SIG-M5 treated with dmso at 0.1 percent for 504 hours (cell line): ENCODE data around the gene SLC38A1.

ENCODE experiments used
- DNase-seq: peaks from one replicate; lab custom pipeline; 2025; ENCODE audit not compliant: unreplicated experiment; lab: John Stamatoyannopoulos, UW

The SLC38A1 gene

GRCh38 chr12:46144433-46144832, 124.4 kb downstream of the SLC38A1 start:
- DNase-seq: no peak

- no peak for DNase-seq
Observed at GRCh38 chr12:46136249-46136648, 132.6 kb downstream of the SLC38A1 start.

- no peak for DNase-seq
Observed at GRCh38 chr12:46135750-46136149, 133.1 kb downstream of the SLC38A1 start.

- DNase-seq: no peak
Observed at GRCh38 chr12:46134852-46135251, 134.0 kb downstream of the SLC38A1 start.

GRCh38 chr12:46134205-46134811, 134.5 kb downstream of the SLC38A1 start:
- no peak for DNase-seq

- DNase-seq: peak; percentile 11
Observed at GRCh38 chr12:46133751-46134150, 135.1 kb downstream of the SLC38A1 start.
